Astrocyte of the cerebellum (primary cell): Measurements from ENCODE around the gene TMLHE.
"Not testable (repeated sequence)": the region's sequence is repeated elsewhere in the genome, so short reads cannot be mapped to it uniquely, and the experiment has no call there.

Experiments used
- DNase-seq: peaks from one replicate; pipeline ENCODE4 v3.0.0-alpha.2; 2011; ENCODE audit warnings: low read depth
- H3K4me3 ChIP-seq: 2 replicates; pipeline ENCODE4 v1.5.1; 2011; ENCODE audit warnings: mild to moderate bottlenecking, low read depth, low read length, moderate library complexity
- in situ Hi-C: cut with HindIII; loops from 2 replicates; pipeline ENCODE4 v1.10.0; 2017; ENCODE audit warnings: low sequenced_read_pairs
- TF ChIP-seq, protein P1 (sequence below): IDR thresholded peaks from 2 replicates; pipeline ENCODE4 v1.5.1; 2012; ENCODE audit warnings: low read length, low read depth, moderate library complexity, mild to moderate bottlenecking; ENCODE audit errors: missing control alignments

Gene TMLHE, protein sequence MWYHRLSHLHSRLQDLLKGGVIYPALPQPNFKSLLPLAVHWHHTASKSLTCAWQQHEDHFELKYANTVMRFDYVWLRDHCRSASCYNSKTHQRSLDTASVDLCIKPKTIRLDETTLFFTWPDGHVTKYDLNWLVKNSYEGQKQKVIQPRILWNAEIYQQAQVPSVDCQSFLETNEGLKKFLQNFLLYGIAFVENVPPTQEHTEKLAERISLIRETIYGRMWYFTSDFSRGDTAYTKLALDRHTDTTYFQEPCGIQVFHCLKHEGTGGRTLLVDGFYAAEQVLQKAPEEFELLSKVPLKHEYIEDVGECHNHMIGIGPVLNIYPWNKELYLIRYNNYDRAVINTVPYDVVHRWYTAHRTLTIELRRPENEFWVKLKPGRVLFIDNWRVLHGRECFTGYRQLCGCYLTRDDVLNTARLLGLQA

DNA sequence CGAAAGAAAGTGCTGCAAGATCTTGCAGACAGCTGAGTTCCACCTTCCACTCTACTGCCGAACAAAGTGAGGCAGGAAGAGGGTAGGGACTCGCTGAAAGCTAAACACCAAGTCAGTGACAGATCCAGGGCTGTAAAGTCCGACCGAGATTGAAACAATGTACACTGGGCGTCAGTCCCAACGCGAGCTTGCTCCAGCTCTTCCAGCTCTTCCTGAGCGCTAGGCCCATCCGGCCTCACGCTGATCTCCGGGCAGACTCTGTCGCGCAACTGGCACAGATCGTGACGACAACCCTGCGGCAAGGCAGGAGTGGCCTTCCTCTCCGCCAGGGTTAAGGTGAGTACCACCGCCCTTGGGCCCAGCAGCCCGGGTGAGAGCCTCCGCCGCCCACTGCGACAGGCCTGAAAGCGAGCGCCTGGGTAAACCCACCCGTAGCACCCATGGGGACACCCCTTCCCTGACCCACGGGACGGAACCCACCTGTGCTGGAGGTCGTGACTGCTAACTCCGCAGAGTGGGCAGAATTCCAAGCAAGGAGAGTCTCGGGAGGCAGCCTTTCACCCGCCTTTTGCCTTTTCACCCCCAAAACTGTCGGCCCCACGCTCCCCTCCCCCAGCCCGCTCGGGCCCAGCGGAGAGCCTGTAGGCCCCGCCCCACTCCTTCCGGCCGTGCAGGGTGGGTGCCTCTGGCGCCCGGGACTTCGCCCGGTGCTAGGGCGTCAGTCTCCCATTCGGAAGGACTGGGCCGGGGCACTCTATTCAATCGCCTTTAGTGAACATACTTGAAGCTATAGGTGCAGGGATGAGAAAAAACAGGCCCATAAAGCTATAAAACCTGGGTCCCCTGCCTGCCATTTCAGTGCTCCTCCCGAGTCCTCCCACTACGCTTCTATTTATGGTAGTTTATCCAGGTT is at the start of gene TMLHE, which contains the start of gene SPRY3:
TSS of gene TMLHE (minus strand) at position 641 of the 913 bp plus-strand sequence. CDS start 67,676 bp downstream, outside the sequence.
TSS of gene SPRY3 (plus strand) at position 275 of the 913 bp plus-strand sequence.
- peak within 1 kb of the TSS; percentile 64 for H3K4me3 ChIP-seq
- peak; percentile 3 for DNase-seq
- TF ChIP-seq, protein P1, sequence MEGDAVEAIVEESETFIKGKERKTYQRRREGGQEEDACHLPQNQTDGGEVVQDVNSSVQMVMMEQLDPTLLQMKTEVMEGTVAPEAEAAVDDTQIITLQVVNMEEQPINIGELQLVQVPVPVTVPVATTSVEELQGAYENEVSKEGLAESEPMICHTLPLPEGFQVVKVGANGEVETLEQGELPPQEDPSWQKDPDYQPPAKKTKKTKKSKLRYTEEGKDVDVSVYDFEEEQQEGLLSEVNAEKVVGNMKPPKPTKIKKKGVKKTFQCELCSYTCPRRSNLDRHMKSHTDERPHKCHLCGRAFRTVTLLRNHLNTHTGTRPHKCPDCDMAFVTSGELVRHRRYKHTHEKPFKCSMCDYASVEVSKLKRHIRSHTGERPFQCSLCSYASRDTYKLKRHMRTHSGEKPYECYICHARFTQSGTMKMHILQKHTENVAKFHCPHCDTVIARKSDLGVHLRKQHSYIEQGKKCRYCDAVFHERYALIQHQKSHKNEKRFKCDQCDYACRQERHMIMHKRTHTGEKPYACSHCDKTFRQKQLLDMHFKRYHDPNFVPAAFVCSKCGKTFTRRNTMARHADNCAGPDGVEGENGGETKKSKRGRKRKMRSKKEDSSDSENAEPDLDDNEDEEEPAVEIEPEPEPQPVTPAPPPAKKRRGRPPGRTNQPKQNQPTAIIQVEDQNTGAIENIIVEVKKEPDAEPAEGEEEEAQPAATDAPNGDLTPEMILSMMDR: no peak
- in situ Hi-C loops: no loop called here

DNA sequence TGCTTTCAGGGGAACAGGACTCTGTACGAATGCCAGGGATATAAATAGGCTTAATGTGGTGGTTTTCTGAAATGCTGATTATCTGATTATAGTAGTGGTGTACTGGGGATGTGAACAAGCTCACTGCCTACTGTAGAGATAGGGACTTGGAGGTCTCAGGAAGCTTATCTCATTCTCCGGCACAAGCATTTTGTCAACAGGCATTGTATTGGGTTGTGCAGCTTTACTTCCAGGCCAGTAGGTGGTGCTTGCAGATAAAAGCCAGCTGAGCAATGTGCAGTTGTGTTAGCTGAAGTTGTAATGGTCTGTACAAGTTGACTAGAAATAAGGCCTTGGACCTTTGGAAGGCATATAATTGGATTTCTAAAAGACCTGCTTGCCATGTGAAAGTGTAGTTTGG is 49.5 kb upstream of the TMLHE start:
- TF ChIP-seq, protein P1: no peak
- in situ Hi-C loops: no loop called here
- no peak overlapping the region for H3K4me3 ChIP-seq
- no peak for DNase-seq

DNA sequence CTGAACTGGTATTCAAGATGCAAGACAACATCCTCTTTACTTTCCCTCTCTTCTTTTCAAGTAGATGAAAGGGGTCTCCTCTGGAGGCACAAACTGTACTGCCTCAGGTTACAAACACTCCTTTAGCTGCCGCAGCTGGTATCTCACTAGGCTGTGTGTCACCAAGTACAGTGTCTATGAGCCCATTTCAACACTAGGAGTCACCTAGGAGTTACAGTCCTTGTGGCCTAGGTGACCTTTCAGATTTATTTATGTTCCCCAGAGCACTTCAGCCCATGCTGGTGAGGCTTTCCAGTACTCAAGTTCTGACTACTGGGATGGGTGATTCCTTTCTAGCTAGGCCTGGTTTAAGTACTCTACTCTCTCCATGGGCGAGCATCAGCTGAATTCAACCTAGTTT is 32.4 kb upstream of the TMLHE start:
- DNase-seq: no peak
- H3K4me3 ChIP-seq: no peak overlapping the region
- in situ Hi-C loops: no loop called here
- TF ChIP-seq, protein P1: no peak

DNA sequence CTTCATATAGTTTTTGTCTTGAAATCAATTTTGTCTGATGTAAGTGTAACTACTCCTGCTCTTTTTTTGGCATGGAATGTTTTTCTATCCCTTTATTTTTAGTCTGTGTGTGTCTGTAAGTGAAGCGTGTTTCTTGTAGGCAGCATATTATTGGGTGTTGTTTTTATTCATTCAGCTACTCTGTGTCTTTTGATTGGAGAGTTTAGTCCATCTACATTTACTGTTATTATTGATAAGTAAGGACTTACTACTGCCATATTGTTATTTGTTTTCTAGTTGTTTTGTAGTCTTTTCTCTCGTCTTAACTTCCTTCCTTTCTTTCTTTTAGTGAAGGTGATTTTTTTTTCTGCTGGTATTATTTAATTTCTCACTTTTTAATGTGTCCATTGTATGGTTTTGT is 30.5 kb upstream of the TMLHE start:
- in situ Hi-C loops: no loop called here
- no peak overlapping the region for H3K4me3 ChIP-seq
- TF ChIP-seq, protein P1: no peak
- DNase-seq: no peak

DNA sequence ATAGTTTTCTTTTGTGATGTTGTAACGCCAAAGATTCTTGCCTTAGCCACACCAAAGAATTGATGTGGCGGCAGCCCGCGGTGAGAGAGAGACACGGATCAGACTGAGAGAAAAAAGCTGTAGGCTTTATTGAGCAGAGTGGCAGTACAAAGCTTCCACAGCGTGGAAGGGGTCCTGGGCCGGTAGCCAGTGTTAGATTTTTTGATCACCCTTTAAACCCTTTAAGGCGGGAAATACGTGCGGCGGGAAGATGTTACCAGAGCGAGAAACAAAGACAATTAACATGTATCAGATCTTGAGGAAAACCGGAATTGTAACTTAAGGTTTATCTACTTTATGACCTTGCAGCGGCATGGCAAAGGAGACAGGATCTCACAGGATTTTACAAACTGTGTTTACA is 28.6 kb upstream of the TMLHE start:
- in situ Hi-C loops, DNase-seq: not testable (repeated sequence)
- H3K4me3 ChIP-seq: peak overlapping the region; percentile 26

DNA sequence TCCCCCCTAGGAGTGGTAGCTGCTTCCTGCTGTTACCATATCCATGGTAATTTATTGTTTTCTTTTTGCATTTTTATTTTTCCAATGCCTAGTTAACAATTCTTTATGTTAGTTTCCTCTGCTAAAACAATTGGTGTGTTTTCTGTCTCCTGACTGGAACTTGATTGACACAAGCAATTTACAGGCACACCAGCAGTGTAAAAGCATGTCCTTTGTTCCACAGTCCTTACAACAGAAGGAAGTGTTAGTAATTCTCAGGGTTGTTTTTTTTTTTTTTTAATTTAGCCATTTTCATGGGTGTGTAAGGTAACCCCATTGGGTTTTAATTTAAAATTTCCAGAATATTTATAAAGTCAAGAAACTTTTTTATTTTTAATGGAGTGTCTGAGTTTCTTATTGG is 25.0 kb upstream of the TMLHE start:
- in situ Hi-C loops: no loop called here

DNA sequence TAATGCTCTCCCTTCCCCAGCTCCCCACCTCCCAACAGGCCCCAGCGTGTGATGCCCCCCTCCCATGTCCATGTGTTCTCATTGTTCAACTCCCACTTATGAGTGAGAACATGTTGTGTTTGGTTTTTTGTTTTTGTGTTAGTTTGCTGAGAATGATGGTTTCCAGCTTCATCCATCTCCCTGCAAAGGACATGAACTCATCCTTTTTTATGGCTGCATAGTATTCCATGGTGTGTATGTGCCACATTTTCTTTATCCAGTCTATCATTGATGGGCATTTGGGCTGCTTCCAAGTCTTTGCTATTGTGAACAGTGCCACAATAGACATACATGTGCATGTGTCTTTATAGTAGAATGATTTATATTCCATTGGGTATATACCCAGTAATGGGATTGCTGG is 22.3 kb upstream of the TMLHE start:
- DNase-seq, H3K4me3 ChIP-seq, in situ Hi-C loops: not testable (repeated sequence)

More for the DNA sequence above, 25.0 kb upstream of the TMLHE start:
- H3K4me3 ChIP-seq: no peak overlapping the region
- DNase-seq: no peak
- TF ChIP-seq, protein P1: no peak
